Neutrophil (primary cell): ENCODE results near the gene NRG3.

ENCODE experiments used
- H3K27ac ChIP-seq: fragments of 200-600 bp; sonication (generic); 2 replicates; pipeline ENCODE4 v1.5.1; 2016; ENCODE audit warnings: mild to moderate bottlenecking, moderate library complexity
- H3K27me3 ChIP-seq: fragments of 200-600 bp; sonication (generic); 2 replicates; pipeline ENCODE4 v1.6.0; 2016; ENCODE audit warnings: mild to moderate bottlenecking
- H3K36me3 ChIP-seq: fragments of 200-600 bp; sonication (generic); 2 replicates; pipeline ENCODE4 v1.5.1; 2017
- H3K4me1 ChIP-seq, 2 experiments: fragments of 200-600 bp in 1 of 2; sonication (generic) in 1 of 2; 1 replicate in 1 of 2; 2 replicates in 1 of 2; pipeline versions ENCODE4 v1.5.1 to v1.6.1; 2013 to 2016; ENCODE audit warnings: low read depth in 1 of 2, low read length in 1 of 2, mild to moderate bottlenecking in 1 of 2, moderate library complexity in 1 of 2; ENCODE audit not compliant: control insufficient read depth in 1 of 2, insufficient read depth in 1 of 2
- H3K4me3 ChIP-seq, 2 experiments: fragments of 200-600 bp in 1 of 2; sonication (generic) in 1 of 2; 1 replicate in 1 of 2; 2 replicates in 1 of 2; pipeline ENCODE4 v1.5.1; 2013 to 2016; ENCODE audit warnings: low read depth in 1 of 2, low read length in 1 of 2, mild to moderate bottlenecking in 1 of 2, moderate library complexity in 1 of 2
- H3K9me3 ChIP-seq: fragments of 200-600 bp; sonication (generic); 2 replicates; pipeline ENCODE4 v1.5.1; 2016
- CTCF ChIP-seq: fragments of 200-600 bp; sonication (generic); IDR thresholded peaks from 2 replicates; pipeline ENCODE4 v1.5.1; 2016; ENCODE audit warnings: antibody characterized with exemption

Gene NRG3

GRCh38 chr10:82968533-82968932 is 1093.5 kb downstream of the NRG3 start:
- no peak for TF ChIP-seq CTCF
- Histone ChIP-seq H3K4me3 (no peak overlapping the region), H3K4me1 (no peaks in the 10 kb centered on the region), H3K27me3 (no peaks in the 10 kb centered on the region), H3K9me3 (no peaks in the 10 kb centered on the region), H3K36me3 (no peaks in the 10 kb centered on the region), H3K27ac (no peak overlapping the region)

- H3K4me3 ChIP-seq, result no peak overlapping the region
- H3K36me3 ChIP-seq, result no peaks in the 10 kb centered on the region
- no peak for TF ChIP-seq CTCF
- H3K9me3 ChIP-seq, result no peaks in the 10 kb centered on the region
- H3K27ac ChIP-seq, result no peak overlapping the region
- no peaks in the 10 kb centered on the region for H3K4me1 ChIP-seq
- H3K27me3 ChIP-seq, result no peaks in the 10 kb centered on the region
Observed at GRCh38 chr10:82969405-82969804, 1094.4 kb downstream of the NRG3 start.

GRCh38 chr10:82980321-82980720 is 1105.3 kb downstream of the NRG3 start:
- Histone ChIP-seq H3K27me3 (no peaks in the 10 kb centered on the region), H3K4me1 (no peaks in the 10 kb centered on the region), H3K4me3 (no peak overlapping the region), H3K9me3 (no peaks in the 10 kb centered on the region), H3K36me3 (no peaks in the 10 kb centered on the region), H3K27ac (no peak overlapping the region)
- no peak for TF ChIP-seq CTCF

- Histone ChIP-seq H3K36me3 (no peaks in the 10 kb centered on the region), H3K27ac (no peak overlapping the region), H3K4me1 (no peaks in the 10 kb centered on the region)
Observed at GRCh38 chr10:82981137-82981723, 1106.2 kb downstream of the NRG3 start.

GRCh38 chr10:82982110-82982608 is 1107.2 kb downstream of the NRG3 start:
- no peaks in the 10 kb centered on the region for H3K9me3 ChIP-seq
- H3K27me3 ChIP-seq, result no peaks in the 10 kb centered on the region
- no peak for TF ChIP-seq CTCF
- H3K27ac ChIP-seq, result no peak overlapping the region
- H3K4me3 ChIP-seq, result no peak overlapping the region
- H3K4me1 ChIP-seq, result no peaks in the 10 kb centered on the region
- no peaks in the 10 kb centered on the region for H3K36me3 ChIP-seq

More at GRCh38 chr10:82981137-82981723, 1106.2 kb downstream of the NRG3 start:
- Histone ChIP-seq H3K4me3 (no peak overlapping the region), H3K27me3 (no peaks in the 10 kb centered on the region), H3K9me3 (no peaks in the 10 kb centered on the region)
- no peak for TF ChIP-seq CTCF
